PC-9 (cell line): ENCODE measurements around the gene CETP. TPM values are rescaled to one million over a fixed set of nuclear protein-coding genes. Genes with fewer than 3 reads are reported as not detected.

Source experiments
- BruUV-seq: library from RNA; stranded (reverse); fragments of 400-500 nt; replicated peaks from 2 replicates; lab custom pipeline; 2021; lab: Mats Ljungman, UMichigan
- CTCF ChIA-PET: fragments of 300-600 bp; sonication (Branson Sonifier 250); formaldehyde crosslinking; loops from one replicate; lab custom pipeline; 2022; ENCODE audit warnings: antibody characterized with exemption; lab: Charles Lee
- POLR2A ChIA-PET: fragments of 300-600 bp; sonication (Branson Sonifier 250); formaldehyde crosslinking; loops from one replicate; lab custom pipeline; 2022; ENCODE audit warnings: antibody characterized with exemption; ENCODE audit not compliant: unreplicated experiment; lab: Charles Lee
- DNase-seq, 2 experiments: peaks; one replicate each; pipeline versions ENCODE4 v3.0.0 to v3.0.0-alpha.2; 2015 to 2022; ENCODE audit warnings: mixed read lengths in 1 of 2
- H2AFZ ChIP-seq: fragments of 200-600 bp; sonication (generic); 2 replicates; pipeline ENCODE4 v1.8.1; 2017; ENCODE audit warnings: antibody characterized with exemption
- H3F3A ChIP-seq: fragments of 200-600 bp; sonication (generic); 2 replicates; pipeline ENCODE4 v1.8.1; 2017; ENCODE audit warnings: antibody characterized with exemption, mild to moderate bottlenecking, low read depth; ENCODE audit not compliant: insufficient read depth
- H3K27ac ChIP-seq: fragments of 200-600 bp; sonication (generic); 2 replicates; pipeline ENCODE4 v1.6.1; 2016; ENCODE audit warnings: mixed run types
- H3K27me3 ChIP-seq: fragments of 200-600 bp; sonication (generic); 2 replicates; pipeline ENCODE4 v1.6.1; 2016; ENCODE audit warnings: low read depth, mixed run types; ENCODE audit not compliant: insufficient read depth
- H3K36me3 ChIP-seq: fragments of 200-600 bp; sonication (generic); 2 replicates; pipeline ENCODE4 v1.6.1; 2016; ENCODE audit warnings: low read depth, mixed run types
- H3K4me1 ChIP-seq: fragments of 200-600 bp; sonication (generic); replicated peaks from 2 replicates; pipeline ENCODE4 v1.6.1; 2016; ENCODE audit warnings: mixed run types; ENCODE audit not compliant: insufficient read depth
- H3K4me2 ChIP-seq: fragments of 200-600 bp; sonication (generic); 2 replicates; pipeline ENCODE4 v1.6.1; 2017; ENCODE audit warnings: mixed run types
- H3K4me3 ChIP-seq: fragments of 200-600 bp; sonication (generic); 2 replicates; pipeline ENCODE4 v1.6.1; 2016; ENCODE audit warnings: mixed run types
- H3K79me2 ChIP-seq: fragments of 200-600 bp; sonication (generic); 2 replicates; pipeline ENCODE4 v1.6.1; 2017; ENCODE audit warnings: low read depth, mixed run types
- H3K9me2 ChIP-seq: fragments of 200-600 bp; sonication (generic); 2 replicates; pipeline ENCODE4 v1.8.1; 2017; ENCODE audit warnings: mild to moderate bottlenecking; ENCODE audit not compliant: insufficient read depth
- H3K9me3 ChIP-seq: fragments of 200-600 bp; sonication (generic); 2 replicates; pipeline ENCODE4 v1.8.1; 2016; ENCODE audit warnings: low read depth; ENCODE audit not compliant: insufficient read depth
- H4K20me1 ChIP-seq: fragments of 200-600 bp; sonication (generic); 2 replicates; pipeline ENCODE4 v1.8.1; 2017; ENCODE audit not compliant: insufficient read depth
- CTCF ChIP-seq: fragments of 200-600 bp; sonication (generic); conservative IDR thresholded peaks from 2 replicates; pipeline ENCODE4 v1.6.1; 2017; ENCODE audit warnings: mixed run types, antibody characterized with exemption, mild to moderate bottlenecking, moderate library complexity
- EZH2 ChIP-seq: fragments of 200-600 bp; sonication (generic); IDR thresholded peaks from 2 replicates; pipeline ENCODE4 v1.8.0; 2017; ENCODE audit warnings: antibody characterized with exemption, low read depth
- intact Hi-C: fragments of 100-400 bp; cut with micrococcal nuclease; formaldehyde crosslinking; loops from one replicate; pipeline ENCODE4 v1.10.0; 2022; ENCODE audit not compliant: unreplicated experiment
- total RNA-seq: library from RNA; stranded (reverse); gene quantifications from 2 replicates; pipeline ENCODE4 v1.2.3, GENCODE V29; 2021

The CETP gene
- total RNA-seq, 1 experiment from 2014 or later: not detected

- H3K4me1 ChIP-seq: no peaks in the 10 kb centered on the region
- H4K20me1 ChIP-seq: no peaks in the 10 kb centered on the region
- POLR2A ChIA-PET: interaction anchor here (0.6 kb wide), 1 partner anchor 104 kb away, joined by 5 read pairs; no protein-coding TSS in a partner anchor
- H3K9me3 ChIP-seq: no peaks in the 10 kb centered on the region
- no peak overlapping the region for H3K27ac ChIP-seq
- intact Hi-C loops: no loop called here
- H3K4me2 ChIP-seq: no peak overlapping the region
- TF ChIP-seq EZH2 (no peak), CTCF (no peak)
- H3K27me3 ChIP-seq: no peaks in the 10 kb centered on the region
- no peak for DNase-seq
- BruUV-seq: no TSS peak
- no peak overlapping the region for H2AFZ ChIP-seq
- CTCF ChIA-PET: no interaction called here
- H3K4me3 ChIP-seq: no peak overlapping the region
- no peaks in the 10 kb centered on the region for H3K79me2 ChIP-seq
- no peaks in the 10 kb centered on the region for H3K9me2 ChIP-seq
- H3F3A ChIP-seq: no peaks in the 10 kb centered on the region
- H3K36me3 ChIP-seq: no peaks in the 10 kb centered on the region
Measured at GRCh38 chr16:56977823-56978430, 16.2 kb downstream of the CETP start.

GRCh38 chr16:56980201-56980535, 18.4 kb downstream of the CETP start:
- TF ChIP-seq EZH2 (no peak), CTCF (no peak)
- H4K20me1 ChIP-seq: no peaks in the 10 kb centered on the region
- no peak for DNase-seq
- no peak overlapping the region for H3K4me2 ChIP-seq
- H2AFZ ChIP-seq: no peak overlapping the region
- H3K36me3 ChIP-seq: no peaks in the 10 kb centered on the region
- H3K9me2 ChIP-seq: no peaks in the 10 kb centered on the region
- peaks cover 16% of the 10 kb centered on the region; the same call in 1 of the 2 replicates for H3F3A ChIP-seq
- no peak overlapping the region for H3K27ac ChIP-seq
- H3K4me3 ChIP-seq: no peak overlapping the region
- H3K79me2 ChIP-seq: no peaks in the 10 kb centered on the region
- ChIA-PET CTCF (no interaction called here), POLR2A (interaction anchor here (0.6 kb wide), 1 partner anchor 22 kb away, joined by 7 read pairs; no protein-coding TSS in a partner anchor)
- H3K27me3 ChIP-seq: no peaks in the 10 kb centered on the region
- intact Hi-C loops: loop anchor here (10.0 kb wide), 1 partner anchor 315 kb away; no protein-coding TSS in a partner anchor
- no TSS peak for BruUV-seq
- peaks cover 20% of the 10 kb centered on the region for H3K4me1 ChIP-seq
- no peaks in the 10 kb centered on the region for H3K9me3 ChIP-seq

- DNase-seq: no peak
- Histone ChIP-seq H3K79me2 (no peaks in the 10 kb centered on the region), H3K27ac (no peak overlapping the region), H3K4me3 (no peak overlapping the region), H3K9me2 (no peaks in the 10 kb centered on the region), H3K27me3 (no peaks in the 10 kb centered on the region), H3K9me3 (no peaks in the 10 kb centered on the region), H3F3A (peaks cover 21% of the 10 kb centered on the region; the same call in 1 of the 2 replicates), H3K4me2 (no peak overlapping the region), H2AFZ (no peak overlapping the region), H3K36me3 (no peaks in the 10 kb centered on the region), H3K4me1 (peaks cover 28% of the 10 kb centered on the region), H4K20me1 (no peaks in the 10 kb centered on the region)
- CTCF ChIA-PET: no interaction called here
- BruUV-seq: no TSS peak
- intact Hi-C loops: loop anchor here (10.0 kb wide), 1 partner anchor 314 kb away; no protein-coding TSS in a partner anchor
- TF ChIP-seq CTCF: no peak
- no peak for TF ChIP-seq EZH2
- POLR2A ChIA-PET: no interaction called here
Measured at GRCh38 chr16:56980792-56981724, 19.3 kb downstream of the CETP start.
